Choroid plexus epithelial cell (primary cell): ENCODE measurements around the gene ACP2.

Experiments
- DNase-seq: peaks from one replicate; pipeline ENCODE4 v3.0.0-alpha.2; 2010; ENCODE audit warnings: low read depth
- H3K4me3 ChIP-seq: 2 replicates; pipeline ENCODE4 v1.5.1; 2011; ENCODE audit warnings: low read depth, mild to moderate bottlenecking, control low read depth, low read length, moderate library complexity
- CTCF ChIP-seq: conservative IDR thresholded peaks from 2 replicates; pipeline ENCODE4 v1.5.1; 2011; ENCODE audit warnings: low read depth, mild to moderate bottlenecking, control low read depth, inconsistent platforms, low read length, moderate library complexity

The ACP2 gene

GRCh38 chr11:47253660-47254059 lies 5.0 kb upstream of the ACP2 start:
- H3K4me3 ChIP-seq, result no peak overlapping the region
- TF ChIP-seq CTCF, result no peak
- DNase-seq, result no peak

DNA sequence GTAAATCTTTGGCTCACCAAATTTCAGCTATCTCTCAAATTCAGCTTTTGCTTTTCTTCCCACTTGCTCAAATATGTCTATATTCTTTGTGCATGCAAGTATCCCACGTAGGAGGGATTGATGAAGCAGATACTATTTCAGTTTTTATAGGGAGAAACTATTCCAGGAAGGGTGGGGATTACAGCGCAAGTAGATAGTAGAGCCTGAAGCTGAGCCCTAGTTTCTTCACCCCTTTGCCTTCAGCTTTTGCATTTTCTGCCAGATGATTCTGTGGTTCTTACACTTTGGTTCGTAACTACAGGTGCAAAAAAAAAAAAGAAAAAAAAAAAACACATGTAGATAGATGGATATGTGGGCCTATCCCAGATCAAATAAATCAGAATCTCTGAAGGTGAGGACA lies 3.1 kb upstream of the ACP2 start:
- TF ChIP-seq CTCF, result no peak
- no peak overlapping the region for H3K4me3 ChIP-seq
- DNase-seq, result no peak

DNA sequence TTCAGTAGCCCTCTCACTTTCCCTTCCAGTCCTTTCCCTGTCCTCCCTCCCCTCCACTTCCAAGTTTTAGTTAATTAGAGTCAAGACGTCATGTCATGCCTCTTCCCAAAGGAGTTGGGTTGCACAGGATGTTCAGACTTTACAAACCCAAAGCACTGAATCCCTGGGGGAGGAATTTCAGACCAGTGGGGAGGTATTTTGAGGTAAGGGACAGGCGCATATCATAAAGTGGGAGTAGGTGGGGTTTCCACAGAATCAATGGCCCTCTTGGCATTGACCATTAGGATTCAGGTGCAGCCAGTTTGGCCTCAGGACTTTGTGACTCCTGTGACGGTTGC lies 733 bp upstream of the ACP2 start:
- DNase-seq, result no peak
- peak overlapping the region; percentile 97 for H3K4me3 ChIP-seq
- TF ChIP-seq CTCF, result no peak

- DNase-seq, result peak; percentile 32
These were observed 330 bp downstream of the ACP2 start for GRCh38 chr11:47248304-47248663.

DNA sequence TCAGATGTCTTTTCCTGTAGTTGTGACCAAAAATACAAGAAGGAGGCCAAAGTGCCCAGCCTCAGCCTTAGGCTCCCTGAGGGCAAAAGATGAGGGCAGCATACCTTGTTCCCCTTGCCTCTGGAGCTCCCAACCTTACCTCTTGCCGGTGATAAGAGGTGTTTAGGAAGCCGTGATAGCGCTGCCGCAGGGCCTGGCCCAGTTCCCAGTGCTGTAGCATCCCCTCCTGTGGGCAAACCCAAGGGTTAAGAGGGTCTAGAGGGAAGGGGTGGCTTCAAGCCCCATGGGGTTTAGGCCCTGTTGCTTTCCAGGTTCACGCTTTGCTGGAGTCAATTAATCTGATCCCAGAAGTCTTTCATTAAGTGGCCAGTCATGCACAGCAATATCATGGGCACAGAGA lies 1.1 kb downstream of the ACP2 start:
- no peak overlapping the region for H3K4me3 ChIP-seq
- DNase-seq, result no peak
- TF ChIP-seq CTCF, result no peak

More at GRCh38 chr11:47248304-47248663, 330 bp downstream of the ACP2 start:
- no peak for TF ChIP-seq CTCF
- peak overlapping the region; percentile 97 for H3K4me3 ChIP-seq

GRCh38 chr11:47245611-47246357 lies 2.8 kb downstream of the ACP2 start:
- H3K4me3 ChIP-seq, result no peak overlapping the region
- no peak for DNase-seq
- TF ChIP-seq CTCF, result no peak
